ENCODE measurements around the gene HIVEP3. TPM values are rescaled to one million over a fixed set of nuclear protein-coding genes. Genes with fewer than 3 reads are reported as not detected.

HIVEP3 gene
- polyA plus RNA-seq, 1 donor (not counting 4 experiments of a cell fraction or from before 2014, with no cell fraction given) = 1.1 TPM

DNA sequence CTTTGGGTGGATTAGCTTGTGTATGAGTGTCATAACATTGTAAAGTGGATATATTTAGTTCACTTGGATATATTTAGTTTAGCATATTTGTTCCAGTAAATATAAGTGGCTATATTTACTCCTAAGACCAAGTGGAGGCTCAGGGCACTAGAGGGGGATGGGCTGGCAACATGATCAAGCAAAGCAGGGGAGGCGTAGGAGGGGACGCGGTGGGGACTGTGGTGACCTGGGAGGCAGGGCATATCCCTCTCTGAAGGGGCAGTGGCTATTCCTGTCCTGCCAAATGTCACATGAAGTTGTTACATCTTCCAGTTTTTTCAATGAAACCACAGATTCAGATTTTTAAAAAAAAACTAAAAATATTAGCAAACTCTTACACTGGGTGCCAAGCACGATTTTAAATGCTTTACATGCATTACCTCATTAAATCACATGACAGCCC lies 382.3 kb downstream of the HIVEP3 start:
- FAIRE-seq (no peak), DNase-seq (ENCODE audit: low read depth, low spot score) (no peak)
- dilution Hi-C loops (cut with MboI; ENCODE audit: extremely low pct_ligation_motif_present, low sequenced_read_pairs) = no loop called here

DNA sequence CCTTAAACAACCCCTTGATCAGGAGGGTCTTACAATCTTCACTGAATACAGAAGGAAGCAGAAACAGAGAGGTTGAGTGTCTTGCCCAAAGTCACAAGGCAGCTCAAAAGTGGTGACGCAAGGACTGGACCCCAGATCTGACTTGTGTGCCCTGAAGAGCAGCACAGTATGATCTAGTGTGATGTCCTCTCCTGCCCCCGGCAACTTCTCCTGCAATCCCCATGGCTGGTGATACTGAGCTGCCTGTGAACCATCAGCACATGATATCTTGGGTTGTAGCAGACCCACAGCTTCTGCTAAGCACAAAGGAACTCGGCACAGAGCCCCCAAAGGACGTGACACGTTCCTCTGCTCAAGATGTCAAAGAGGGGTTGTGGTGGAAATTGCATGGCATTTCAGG lies 383.0 kb downstream of the HIVEP3 start:
- dilution Hi-C loops (cut with MboI; ENCODE audit: extremely low pct_ligation_motif_present, low sequenced_read_pairs) = no loop called here
- H3K27ac ChIP-seq (ENCODE audit: control insufficient read depth, insufficient read depth, low read length) = no peak overlapping the region
- no peaks in the 10 kb centered on the region for H3K79me2 ChIP-seq (ENCODE audit: control insufficient read depth, insufficient read depth, low read length)
- FAIRE-seq (no peak), DNase-seq (ENCODE audit: low read depth, low spot score) (no peak)
- no peak overlapping the region for H2AFZ ChIP-seq (ENCODE audit: control insufficient read depth, low read length)
- no peaks in the 10 kb centered on the region for H4K20me1 ChIP-seq (ENCODE audit: control insufficient read depth, extremely low read depth, insufficient read depth, low read length)
- H3K9ac ChIP-seq (ENCODE audit: control insufficient read depth, extremely low read depth, insufficient read depth, low read length) = no peak overlapping the region
- TF ChIP-seq, protein P1, sequence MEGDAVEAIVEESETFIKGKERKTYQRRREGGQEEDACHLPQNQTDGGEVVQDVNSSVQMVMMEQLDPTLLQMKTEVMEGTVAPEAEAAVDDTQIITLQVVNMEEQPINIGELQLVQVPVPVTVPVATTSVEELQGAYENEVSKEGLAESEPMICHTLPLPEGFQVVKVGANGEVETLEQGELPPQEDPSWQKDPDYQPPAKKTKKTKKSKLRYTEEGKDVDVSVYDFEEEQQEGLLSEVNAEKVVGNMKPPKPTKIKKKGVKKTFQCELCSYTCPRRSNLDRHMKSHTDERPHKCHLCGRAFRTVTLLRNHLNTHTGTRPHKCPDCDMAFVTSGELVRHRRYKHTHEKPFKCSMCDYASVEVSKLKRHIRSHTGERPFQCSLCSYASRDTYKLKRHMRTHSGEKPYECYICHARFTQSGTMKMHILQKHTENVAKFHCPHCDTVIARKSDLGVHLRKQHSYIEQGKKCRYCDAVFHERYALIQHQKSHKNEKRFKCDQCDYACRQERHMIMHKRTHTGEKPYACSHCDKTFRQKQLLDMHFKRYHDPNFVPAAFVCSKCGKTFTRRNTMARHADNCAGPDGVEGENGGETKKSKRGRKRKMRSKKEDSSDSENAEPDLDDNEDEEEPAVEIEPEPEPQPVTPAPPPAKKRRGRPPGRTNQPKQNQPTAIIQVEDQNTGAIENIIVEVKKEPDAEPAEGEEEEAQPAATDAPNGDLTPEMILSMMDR (optimal IDR thresholded peaks at IDR 0.05 in 1 of 3, IDR thresholded peaks at IDR 0.05 in 1 of 3, conservative IDR thresholded peaks at IDR 0.05 in 1 of 3; ENCODE audit: extremely low read depth in 1 of 3, insufficient read depth in 2 of 3, low read length in 3 of 3) = no peak
- no peak for TF ChIP-seq EZH2 (IDR thresholded peaks at IDR 0.05; ENCODE audit: low read length)
- H3K27me3 ChIP-seq (ENCODE audit: control insufficient read depth, extremely low read depth, insufficient read depth, low read length) = peaks cover 12% of the 10 kb centered on the region
- H3K9me1 ChIP-seq (ENCODE audit: control insufficient read depth, extremely low read depth, insufficient read depth, low read length) = no peaks in the 10 kb centered on the region
- no peaks in the 10 kb centered on the region for H3K9me3 ChIP-seq (ENCODE audit: control insufficient read depth, low read depth, low read length)
- H3K36me3 ChIP-seq (ENCODE audit: control insufficient read depth in 2 of 2, extremely low read depth in 1 of 2, insufficient read depth in 2 of 2, low read length in 2 of 2) = no peaks in the 10 kb centered on the region
- H3K4me2 ChIP-seq (ENCODE audit: control insufficient read depth, extremely low read depth, insufficient read depth, low read depth, low read length) = no peak overlapping the region
- H3K4me1 ChIP-seq (ENCODE audit: control insufficient read depth, extremely low read depth, insufficient read depth, low read length) = no peaks in the 10 kb centered on the region
- H3K4me3 ChIP-seq (ENCODE audit: control insufficient read depth in 2 of 3, extremely low read depth in 1 of 3, insufficient read depth in 2 of 3, low read depth in 1 of 3, low read length in 3 of 3) = no peak overlapping the region

More for the DNA sequence above, 382.3 kb downstream of the HIVEP3 start:
- Histone ChIP-seq H2AFZ (ENCODE audit: control insufficient read depth, low read length) (no peak overlapping the region), H3K27me3 (ENCODE audit: control insufficient read depth, extremely low read depth, insufficient read depth, low read length) (peaks cover 10% of the 10 kb centered on the region), H3K27ac (ENCODE audit: control insufficient read depth, insufficient read depth, low read length) (no peak overlapping the region), H3K4me2 (ENCODE audit: control insufficient read depth, extremely low read depth, insufficient read depth, low read depth, low read length) (no peak overlapping the region), H3K4me1 (ENCODE audit: control insufficient read depth, extremely low read depth, insufficient read depth, low read length) (no peaks in the 10 kb centered on the region), H4K20me1 (ENCODE audit: control insufficient read depth, extremely low read depth, insufficient read depth, low read length) (no peaks in the 10 kb centered on the region), H3K9me1 (ENCODE audit: control insufficient read depth, extremely low read depth, insufficient read depth, low read length) (no peaks in the 10 kb centered on the region), H3K36me3 (ENCODE audit: control insufficient read depth in 2 of 2, extremely low read depth in 1 of 2, insufficient read depth in 2 of 2, low read length in 2 of 2) (no peaks in the 10 kb centered on the region), H3K4me3 (ENCODE audit: control insufficient read depth in 2 of 3, extremely low read depth in 1 of 3, insufficient read depth in 2 of 3, low read depth in 1 of 3, low read length in 3 of 3) (no peak overlapping the region), H3K9me3 (ENCODE audit: control insufficient read depth, low read depth, low read length) (no peaks in the 10 kb centered on the region), H3K9ac (ENCODE audit: control insufficient read depth, extremely low read depth, insufficient read depth, low read length) (no peak overlapping the region), H3K79me2 (ENCODE audit: control insufficient read depth, insufficient read depth, low read length) (no peaks in the 10 kb centered on the region)
- TF ChIP-seq, protein P1 (optimal IDR thresholded peaks at IDR 0.05 in 1 of 3, IDR thresholded peaks at IDR 0.05 in 1 of 3, conservative IDR thresholded peaks at IDR 0.05 in 1 of 3; ENCODE audit: extremely low read depth in 1 of 3, insufficient read depth in 2 of 3, low read length in 3 of 3) = no peak
- no peak for TF ChIP-seq EZH2 (IDR thresholded peaks at IDR 0.05; ENCODE audit: low read length)

All from keratinocyte (primary cell).